GM10266 (cell line): ENCODE measurements around the gene RFX3.
"Not testable (repeated sequence)": the region's sequence is repeated elsewhere in the genome, so short reads cannot be mapped to it uniquely, and the experiment has no call there.

ENCODE experiments used
- DNase-seq: peaks from one replicate; pipeline ENCODE4 v3.0.0; 2012; ENCODE audit errors: extremely low spot score
- TF ChIP-seq, protein P1 (sequence below): IDR thresholded peaks from 2 replicates; pipeline ENCODE4 v1.5.1; 2012; ENCODE audit warnings: mild to moderate bottlenecking, low read depth; ENCODE audit not compliant: control insufficient read depth, insufficient read depth; ENCODE audit errors: missing control alignments

RFX3 gene

DNA sequence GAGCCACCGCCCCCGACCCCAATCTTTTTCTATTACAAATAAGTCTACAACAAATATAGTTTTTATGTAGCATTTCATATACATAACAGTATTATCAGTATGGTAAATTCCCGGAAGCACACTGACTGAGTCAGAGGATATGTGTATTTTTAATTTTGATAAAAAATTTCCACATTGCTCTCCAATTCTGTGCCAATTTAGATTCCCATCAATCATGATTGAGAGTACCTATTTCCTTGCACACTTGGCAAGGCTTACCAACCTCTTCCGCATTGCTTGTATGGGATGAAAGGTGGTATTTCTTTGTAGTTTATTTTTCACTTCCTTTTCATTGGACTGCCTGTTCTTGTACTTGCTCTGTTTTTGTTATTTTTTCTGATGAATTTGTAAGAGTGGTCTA lies 204.6 kb downstream of the RFX3 start:
- TF ChIP-seq, protein P1, sequence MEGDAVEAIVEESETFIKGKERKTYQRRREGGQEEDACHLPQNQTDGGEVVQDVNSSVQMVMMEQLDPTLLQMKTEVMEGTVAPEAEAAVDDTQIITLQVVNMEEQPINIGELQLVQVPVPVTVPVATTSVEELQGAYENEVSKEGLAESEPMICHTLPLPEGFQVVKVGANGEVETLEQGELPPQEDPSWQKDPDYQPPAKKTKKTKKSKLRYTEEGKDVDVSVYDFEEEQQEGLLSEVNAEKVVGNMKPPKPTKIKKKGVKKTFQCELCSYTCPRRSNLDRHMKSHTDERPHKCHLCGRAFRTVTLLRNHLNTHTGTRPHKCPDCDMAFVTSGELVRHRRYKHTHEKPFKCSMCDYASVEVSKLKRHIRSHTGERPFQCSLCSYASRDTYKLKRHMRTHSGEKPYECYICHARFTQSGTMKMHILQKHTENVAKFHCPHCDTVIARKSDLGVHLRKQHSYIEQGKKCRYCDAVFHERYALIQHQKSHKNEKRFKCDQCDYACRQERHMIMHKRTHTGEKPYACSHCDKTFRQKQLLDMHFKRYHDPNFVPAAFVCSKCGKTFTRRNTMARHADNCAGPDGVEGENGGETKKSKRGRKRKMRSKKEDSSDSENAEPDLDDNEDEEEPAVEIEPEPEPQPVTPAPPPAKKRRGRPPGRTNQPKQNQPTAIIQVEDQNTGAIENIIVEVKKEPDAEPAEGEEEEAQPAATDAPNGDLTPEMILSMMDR, result no peak
- no peak for DNase-seq

DNA sequence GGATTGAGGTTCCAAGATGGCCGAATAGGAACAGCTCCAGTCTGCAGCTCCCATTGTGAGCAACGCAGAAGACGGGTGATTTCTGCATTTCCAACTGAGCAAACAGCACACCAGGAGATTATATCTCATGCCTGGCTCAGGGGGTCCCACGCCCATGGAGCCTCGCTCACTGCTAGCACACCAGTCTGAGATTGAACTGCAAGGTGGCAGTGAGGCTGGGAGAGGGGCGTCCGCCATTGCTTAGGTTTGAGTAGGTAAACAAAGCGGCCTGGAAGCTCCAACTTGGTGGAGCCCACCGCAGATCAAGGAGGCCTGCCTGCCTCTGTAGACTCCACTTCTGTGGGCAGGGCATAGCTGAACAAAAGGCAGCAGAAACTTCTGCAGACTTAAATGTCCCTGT lies 213.2 kb downstream of the RFX3 start:
- DNase-seq, result not testable (repeated sequence)

DNA sequence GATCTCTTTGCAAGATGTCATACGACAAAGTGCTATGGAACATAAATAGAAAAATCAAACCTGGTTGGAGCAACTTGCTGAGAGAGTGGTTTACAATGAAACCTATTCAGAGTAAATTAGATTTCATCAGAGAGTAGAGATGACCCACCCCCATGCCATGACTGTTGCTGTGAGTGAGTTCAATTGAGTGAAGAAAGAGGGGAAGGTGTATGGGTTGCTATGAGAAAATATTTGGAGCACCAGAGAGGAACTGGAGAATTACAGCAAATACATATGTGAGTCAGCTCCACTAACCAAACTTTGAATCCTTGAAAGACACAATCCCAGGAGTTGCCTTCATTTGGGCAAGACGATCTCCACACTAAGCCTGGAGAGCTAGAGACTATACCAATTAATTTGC lies 217.2 kb downstream of the RFX3 start:
- no peak for DNase-seq
- TF ChIP-seq, protein P1, result no peak

DNA sequence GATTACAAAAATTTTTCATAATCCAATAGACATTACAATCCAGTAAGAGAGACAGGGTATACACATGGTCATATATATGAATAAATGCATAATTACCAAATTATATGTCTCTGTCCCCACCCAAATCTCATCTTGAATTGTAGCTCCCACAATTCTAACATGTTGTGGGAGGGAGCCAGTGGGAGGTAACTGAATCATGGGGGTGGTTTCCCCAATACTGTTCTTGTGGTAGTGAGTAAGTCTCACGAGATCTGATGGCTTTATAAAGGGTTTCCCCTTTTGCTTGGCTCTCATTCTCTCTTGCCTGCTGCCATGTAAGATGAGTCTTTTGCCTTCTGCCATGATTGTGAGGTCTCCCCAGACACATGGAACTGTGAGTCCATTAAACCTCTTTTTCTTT lies 221.4 kb downstream of the RFX3 start:
- DNase-seq, result not testable (repeated sequence)

DNA sequence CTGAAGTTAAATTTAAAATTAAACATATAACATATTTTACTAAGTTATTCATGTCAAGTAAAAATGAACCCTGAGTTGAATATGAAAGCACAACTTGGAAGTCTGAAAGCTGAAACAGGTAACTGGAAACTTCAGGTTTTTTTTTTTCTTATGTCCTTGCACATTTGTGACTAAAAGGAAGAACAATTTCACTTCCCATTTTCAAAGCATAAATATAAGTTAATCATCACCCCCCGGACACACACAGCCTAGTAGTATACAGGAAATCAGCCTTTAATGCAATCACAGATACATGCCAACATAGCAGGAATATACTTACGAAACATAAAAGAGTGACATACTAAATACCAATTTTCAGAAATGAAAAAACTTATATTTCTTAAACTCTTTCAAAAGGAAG lies 225.9 kb downstream of the RFX3 start:
- DNase-seq, result peak; percentile 10
- TF ChIP-seq, protein P1, result no peak

DNA sequence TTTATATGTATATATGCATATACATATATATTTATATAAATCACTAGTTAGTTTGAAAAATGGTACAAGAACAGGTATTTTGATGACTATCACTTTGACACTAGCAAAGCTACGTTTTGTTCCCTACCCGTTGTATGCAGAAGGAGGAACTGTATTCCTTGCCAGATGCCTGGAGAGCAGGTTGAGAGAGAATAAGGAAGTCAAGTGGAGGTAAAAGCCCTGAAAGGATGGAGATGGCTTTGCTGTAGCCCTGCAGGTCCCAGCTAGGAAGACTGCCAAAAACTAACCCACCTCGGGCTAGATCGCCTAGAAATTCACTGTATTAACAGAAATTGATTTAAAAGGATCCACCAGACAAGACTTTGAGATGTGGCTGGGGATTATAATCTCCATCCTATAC lies 229.3 kb downstream of the RFX3 start:
- TF ChIP-seq, protein P1, result no peak
- DNase-seq, result no peak

DNA sequence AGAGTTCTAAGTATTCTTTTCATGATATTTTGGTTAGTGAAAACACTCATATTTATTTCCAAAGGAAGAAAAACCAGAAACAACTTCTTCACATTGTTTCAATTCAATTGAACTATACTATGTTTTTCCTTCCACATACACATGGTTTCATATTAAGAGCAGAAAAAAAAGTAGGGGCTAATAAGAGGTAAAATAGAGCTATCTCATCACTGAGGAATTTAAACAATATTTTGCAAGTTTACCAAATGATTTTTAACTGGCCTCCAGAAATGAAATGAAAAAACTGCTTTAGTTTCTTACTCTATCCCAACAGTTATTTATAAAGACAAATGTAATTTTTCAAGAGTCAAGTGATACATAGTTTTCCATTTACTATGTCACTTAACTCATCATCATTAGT lies 233.5 kb downstream of the RFX3 start:
- no peak for DNase-seq
- TF ChIP-seq, protein P1, result no peak

DNA sequence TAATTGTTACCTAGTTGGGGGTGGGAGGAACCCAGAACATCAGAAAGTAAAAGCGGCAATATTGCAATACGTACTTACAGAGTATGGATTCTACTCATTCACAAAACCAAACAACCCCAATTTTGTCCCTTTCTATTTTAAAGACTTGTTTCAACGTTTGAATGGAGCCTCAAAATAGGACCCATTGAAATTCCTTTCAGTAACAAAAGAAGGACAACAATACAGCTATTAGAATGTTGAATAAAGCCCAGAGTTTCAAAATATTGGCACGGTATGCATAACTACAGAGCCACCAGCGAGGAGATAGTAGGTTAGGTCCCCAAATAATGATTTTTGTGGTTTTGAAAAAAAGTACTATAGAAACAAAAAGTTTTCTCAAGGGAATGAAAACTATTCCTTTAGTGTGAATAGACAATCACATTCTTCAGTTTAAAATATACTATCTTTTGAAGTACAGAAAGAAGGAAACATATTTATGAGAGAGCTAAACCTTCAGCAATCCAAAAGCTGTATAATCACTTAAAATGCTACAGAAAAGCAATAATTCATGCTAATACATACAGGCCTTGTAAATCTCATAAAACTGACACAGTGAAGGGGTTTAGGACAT lies 235.5 kb downstream of the RFX3 start:
- TF ChIP-seq, protein P1, result no peak
- no peak for DNase-seq

DNA sequence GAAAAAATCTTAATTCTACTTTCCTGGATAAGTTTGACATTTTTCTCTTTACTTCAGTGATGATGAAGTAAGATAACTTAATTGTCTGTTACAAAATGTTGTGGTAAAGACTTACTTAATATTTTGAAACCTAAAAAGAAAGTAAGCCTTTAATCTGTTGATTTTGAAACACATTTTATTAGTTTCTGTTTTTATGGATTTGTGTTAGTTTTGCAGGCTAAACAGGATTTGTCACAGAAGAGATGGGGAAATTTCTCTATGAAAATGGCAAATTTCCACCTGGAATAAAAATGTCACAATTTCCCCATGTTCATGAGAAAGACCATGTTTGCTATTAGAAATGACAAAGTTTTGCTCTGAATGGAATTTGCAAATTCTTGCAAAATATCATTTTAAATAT lies 237.1 kb downstream of the RFX3 start:
- TF ChIP-seq, protein P1, result no peak
- no peak for DNase-seq
